Central memory CD8-positive, alpha-beta T cell (primary cell): ENCODE measurements around the gene FOXO3.
"Not testable (repeated sequence)": the region's sequence is repeated elsewhere in the genome, so short reads cannot be mapped to it uniquely, and the experiment has no call there.

ENCODE experiments used
- ATAC-seq: fragments of 150-1000 bp; cut with Tn5 transposase; replicated peaks from 2 replicates; pipeline ENCODE4 v1.10.0; 2022; ENCODE audit warnings: mild to moderate bottlenecking, moderate FRiP score, moderate number of reproducible peaks; ENCODE audit not compliant: poor library complexity, severe bottlenecking; ENCODE audit errors: extremely low read depth
- DNase-seq, 2 donors: peaks; one replicate each; pipeline ENCODE4 v3.0.0; 2021; ENCODE audit warnings: low spot score in 2 of 2
- H3K27ac Mint-ChIP-seq: one replicate; pipeline ENCODE4 v1.8.0; 2022; ENCODE audit warnings: low read depth, mild to moderate bottlenecking, moderate library complexity, mixed read lengths
- H3K27me3 Mint-ChIP-seq: one replicate; pipeline ENCODE4 v1.8.0; 2022; ENCODE audit warnings: mixed read lengths
- H3K36me3 Mint-ChIP-seq: one replicate; pipeline ENCODE4 v1.8.0; 2022; ENCODE audit warnings: mild to moderate bottlenecking, moderate library complexity, mixed read lengths; ENCODE audit not compliant: insufficient read depth
- H3K4me1 Mint-ChIP-seq: one replicate; pipeline ENCODE4 v1.8.0; 2022; ENCODE audit warnings: mixed read lengths
- H3K4me3 Mint-ChIP-seq: one replicate; pipeline ENCODE4 v1.8.0; 2022; ENCODE audit warnings: mild to moderate bottlenecking, moderate library complexity, mixed read lengths
- H3K9me3 Mint-ChIP-seq: one replicate; pipeline ENCODE4 v1.8.0; 2022; ENCODE audit warnings: mixed read lengths

The FOXO3 gene

GRCh38 chr6:108656836-108657235, 96.1 kb downstream of the FOXO3 start:
- no peak overlapping the region for H3K4me3 Mint-ChIP-seq
- peaks cover 52% of the 10 kb centered on the region for H3K4me1 Mint-ChIP-seq

GRCh38 chr6:108658174-108658573, 97.5 kb downstream of the FOXO3 start:
- H3K9me3 Mint-ChIP-seq = no peaks in the 10 kb centered on the region
- no peak for ATAC-seq
- no peaks in the 10 kb centered on the region for H3K27me3 Mint-ChIP-seq
- H3K27ac Mint-ChIP-seq = no peak overlapping the region
- no peak for DNase-seq
- no peaks in the 10 kb centered on the region for H3K36me3 Mint-ChIP-seq
- no peak overlapping the region for H3K4me3 Mint-ChIP-seq
- peaks cover 50% of the 10 kb centered on the region for H3K4me1 Mint-ChIP-seq

More at GRCh38 chr6:108656836-108657235, 96.1 kb downstream of the FOXO3 start:
- Mint-ChIP-seq H3K9me3 (no peaks in the 10 kb centered on the region), H3K27me3 (no peaks in the 10 kb centered on the region), H3K36me3 (no peaks in the 10 kb centered on the region), H3K27ac (no peak overlapping the region)
- no peak for DNase-seq
- ATAC-seq = no peak

- DNase-seq, ATAC-seq: not testable (repeated sequence)
These were observed 98.1 kb downstream of the FOXO3 start for GRCh38 chr6:108658785-108659184.

DNA sequence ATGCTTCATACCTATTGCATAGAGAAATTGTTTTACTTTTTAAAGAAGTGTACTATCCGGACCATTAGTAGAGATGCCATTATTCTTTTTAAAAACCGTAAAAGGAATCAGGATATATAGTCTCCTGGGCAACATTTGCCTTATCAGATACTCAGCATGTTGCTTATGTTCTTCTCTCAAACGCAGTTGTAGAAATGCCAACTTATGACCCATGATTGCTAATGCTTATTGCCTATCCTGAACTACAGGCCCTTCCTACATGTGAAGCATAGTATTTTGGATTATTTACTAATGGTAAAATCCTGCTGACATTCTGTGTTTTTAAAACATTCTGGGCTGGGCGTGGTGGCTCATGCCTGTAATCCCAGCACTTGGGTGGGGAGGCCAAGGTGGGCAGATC, 99.5 kb downstream of the FOXO3 start:
- ATAC-seq (no peak), DNase-seq (no peak)
- no peak overlapping the region for H3K4me3 Mint-ChIP-seq
- H3K27me3 Mint-ChIP-seq = no peaks in the 10 kb centered on the region
- no peak overlapping the region for H3K27ac Mint-ChIP-seq
- H3K4me1 Mint-ChIP-seq = peaks cover 40% of the 10 kb centered on the region
- H3K9me3 Mint-ChIP-seq = no peaks in the 10 kb centered on the region
- no peaks in the 10 kb centered on the region for H3K36me3 Mint-ChIP-seq

More at GRCh38 chr6:108658785-108659184, 98.1 kb downstream of the FOXO3 start:
- H3K27me3 Mint-ChIP-seq, H3K4me3 Mint-ChIP-seq, H3K27ac Mint-ChIP-seq, H3K36me3 Mint-ChIP-seq, H3K9me3 Mint-ChIP-seq: not testable (repeated sequence)
- H3K4me1 Mint-ChIP-seq = peaks cover 44% of the 10 kb centered on the region

DNA sequence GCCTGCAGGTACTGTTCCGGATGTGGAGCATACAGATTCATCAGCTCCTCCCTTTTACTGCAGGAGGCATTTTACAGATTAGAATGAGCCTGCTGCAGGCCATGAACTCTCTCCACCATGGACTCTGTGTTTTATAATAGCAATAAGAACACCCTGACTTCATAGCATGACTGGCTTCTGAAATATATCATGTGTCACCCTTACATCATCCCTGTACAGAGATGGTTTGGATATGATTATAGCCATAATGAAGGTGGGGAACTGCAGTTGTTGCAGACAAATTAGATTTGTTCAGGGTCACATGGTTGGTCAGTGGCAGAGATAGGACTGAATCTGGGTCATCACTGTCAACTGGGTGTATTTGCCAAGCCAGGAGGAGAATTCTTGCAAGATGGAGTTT, 100.7 kb downstream of the FOXO3 start:
- H3K27ac Mint-ChIP-seq = no peak overlapping the region
- DNase-seq (no peak), ATAC-seq (no peak)
- H3K9me3 Mint-ChIP-seq = no peaks in the 10 kb centered on the region
- H3K4me1 Mint-ChIP-seq = peaks cover 38% of the 10 kb centered on the region
- H3K4me3 Mint-ChIP-seq = no peak overlapping the region
- no peaks in the 10 kb centered on the region for H3K27me3 Mint-ChIP-seq
- no peaks in the 10 kb centered on the region for H3K36me3 Mint-ChIP-seq

- Mint-ChIP-seq H3K9me3 (no peaks in the 10 kb centered on the region), H3K27me3 (no peaks in the 10 kb centered on the region), H3K27ac (peak overlapping the region; percentile 11)
These were observed 101.3 kb downstream of the FOXO3 start for GRCh38 chr6:108661982-108662381.

GRCh38 chr6:108662702-108663101, 102.0 kb downstream of the FOXO3 start:
- no peak overlapping the region for H3K27ac Mint-ChIP-seq
- DNase-seq (no peak), ATAC-seq (no peak)
- H3K9me3 Mint-ChIP-seq = no peaks in the 10 kb centered on the region
- no peak overlapping the region for H3K4me3 Mint-ChIP-seq
- peaks cover 4% of the 10 kb centered on the region for H3K36me3 Mint-ChIP-seq
- no peaks in the 10 kb centered on the region for H3K27me3 Mint-ChIP-seq
- H3K4me1 Mint-ChIP-seq = peaks cover 36% of the 10 kb centered on the region

More at GRCh38 chr6:108661982-108662381, 101.3 kb downstream of the FOXO3 start:
- H3K4me1 Mint-ChIP-seq = peaks cover 38% of the 10 kb centered on the region
- H3K36me3 Mint-ChIP-seq = peaks cover 4% of the 10 kb centered on the region
- no peak overlapping the region for H3K4me3 Mint-ChIP-seq
- no peak for DNase-seq
- ATAC-seq = no peak

GRCh38 chr6:108663494-108664064, 102.9 kb downstream of the FOXO3 start:
- H3K4me3 Mint-ChIP-seq, ATAC-seq, H3K27ac Mint-ChIP-seq, DNase-seq, H3K27me3 Mint-ChIP-seq, H3K9me3 Mint-ChIP-seq, H3K36me3 Mint-ChIP-seq: not testable (repeated sequence)
- H3K4me1 Mint-ChIP-seq = peaks cover 29% of the 10 kb centered on the region

GRCh38 chr6:108665495-108666196, 104.9 kb downstream of the FOXO3 start:
- peaks cover 45% of the 10 kb centered on the region for H3K4me1 Mint-ChIP-seq
- no peak overlapping the region for H3K4me3 Mint-ChIP-seq
- no peak overlapping the region for H3K27ac Mint-ChIP-seq
- DNase-seq = no peak
- H3K36me3 Mint-ChIP-seq = peaks cover 13% of the 10 kb centered on the region
- H3K9me3 Mint-ChIP-seq = no peaks in the 10 kb centered on the region
- no peaks in the 10 kb centered on the region for H3K27me3 Mint-ChIP-seq
- no peak for ATAC-seq

- Mint-ChIP-seq H3K4me1 (peaks cover 49% of the 10 kb centered on the region), H3K4me3 (no peak overlapping the region), H3K36me3 (peaks cover 13% of the 10 kb centered on the region), H3K9me3 (no peaks in the 10 kb centered on the region), H3K27me3 (no peaks in the 10 kb centered on the region), H3K27ac (no peak overlapping the region)
- DNase-seq (no peak), ATAC-seq (no peak)
These were observed 106.0 kb downstream of the FOXO3 start for GRCh38 chr6:108666656-108667260.

DNA sequence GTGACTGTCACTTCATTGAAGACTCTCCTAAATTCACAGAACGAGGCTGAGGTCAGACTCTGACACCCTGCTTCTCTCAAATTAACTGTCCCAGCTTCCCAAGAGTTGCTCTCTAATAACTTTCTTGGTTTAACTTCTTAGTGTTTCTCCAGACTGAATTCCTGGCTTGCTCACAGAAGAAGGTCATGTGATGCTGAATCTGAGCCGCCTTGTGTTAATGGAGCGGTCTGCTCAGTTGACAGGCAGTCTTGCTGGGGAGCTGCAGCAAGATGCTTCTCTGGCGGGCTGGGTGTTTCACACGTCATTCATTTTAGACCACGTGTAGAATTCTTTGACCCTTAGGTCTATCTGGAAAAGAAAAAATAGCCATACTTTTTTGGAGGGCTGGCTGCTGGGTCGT, 107.3 kb downstream of the FOXO3 start:
- H3K4me1 Mint-ChIP-seq = peaks cover 53% of the 10 kb centered on the region
- DNase-seq (no peak), ATAC-seq (no peak)
- peaks cover 13% of the 10 kb centered on the region for H3K36me3 Mint-ChIP-seq
- no peak overlapping the region for H3K4me3 Mint-ChIP-seq
- H3K9me3 Mint-ChIP-seq = no peaks in the 10 kb centered on the region
- H3K27me3 Mint-ChIP-seq = no peaks in the 10 kb centered on the region
- no peak overlapping the region for H3K27ac Mint-ChIP-seq

DNA sequence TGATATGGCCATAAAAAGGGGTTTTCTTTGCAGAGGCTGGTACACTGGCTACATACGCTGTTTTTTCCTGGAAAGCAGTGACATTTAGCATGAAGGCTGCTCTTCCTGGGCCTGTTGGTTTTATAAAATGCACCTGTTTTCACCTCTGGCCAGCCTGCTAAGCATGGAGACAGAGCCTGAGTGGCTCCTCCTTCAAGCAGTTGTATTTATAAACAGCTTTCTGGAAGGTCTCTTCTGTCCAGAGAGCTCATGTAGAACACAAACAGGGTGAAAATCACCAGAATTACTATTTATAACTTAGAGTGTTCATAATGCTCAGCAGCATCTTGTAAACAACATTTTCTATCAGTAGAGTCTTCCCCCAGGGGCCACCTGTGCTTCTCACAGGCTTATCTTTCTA, 109.0 kb downstream of the FOXO3 start:
- ATAC-seq = no peak
- H3K27ac Mint-ChIP-seq = no peak overlapping the region
- no peak for DNase-seq
- no peaks in the 10 kb centered on the region for H3K27me3 Mint-ChIP-seq
- peaks cover 67% of the 10 kb centered on the region for H3K4me1 Mint-ChIP-seq
- no peaks in the 10 kb centered on the region for H3K9me3 Mint-ChIP-seq
- H3K4me3 Mint-ChIP-seq = no peak overlapping the region
- H3K36me3 Mint-ChIP-seq = peaks cover 13% of the 10 kb centered on the region

DNA sequence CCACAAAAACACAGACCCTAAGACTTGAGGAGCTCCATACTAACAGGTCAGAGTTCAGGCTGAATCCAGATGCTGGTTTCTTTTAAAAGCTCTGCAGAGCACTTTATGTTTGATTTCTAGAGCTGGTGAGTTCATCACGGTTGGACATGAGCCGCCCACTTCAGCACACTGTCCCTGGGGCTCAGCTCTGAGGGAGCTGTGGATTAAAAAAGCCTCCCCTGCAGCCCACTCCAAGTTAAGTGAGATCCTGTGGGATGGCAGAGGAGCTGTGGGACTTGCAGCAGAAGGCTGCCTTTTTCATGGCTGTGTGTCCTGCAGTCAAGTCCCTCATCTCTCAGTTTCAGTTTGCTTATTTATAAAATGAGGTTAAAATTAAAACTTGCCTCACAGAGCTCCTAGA, 110.5 kb downstream of the FOXO3 start:
- no peak for ATAC-seq
- peaks cover 13% of the 10 kb centered on the region for H3K36me3 Mint-ChIP-seq
- no peak overlapping the region for H3K4me3 Mint-ChIP-seq
- no peak overlapping the region for H3K27ac Mint-ChIP-seq
- no peaks in the 10 kb centered on the region for H3K27me3 Mint-ChIP-seq
- H3K9me3 Mint-ChIP-seq = no peaks in the 10 kb centered on the region
- H3K4me1 Mint-ChIP-seq = peaks cover 72% of the 10 kb centered on the region
- DNase-seq = no peak
